SK-N-SH treated with all-trans-retinoic acid at 6 μM for 48 hours (cell line): Measurements from ENCODE around the gene CALU.

ENCODE experiments used
- ATAC-seq: fragments of 200-7000 bp; cut with Tn5 transposase; 3 replicates; pipeline ENCODE4 v1.9.1; 2020; ENCODE audit warnings: mild to moderate bottlenecking, moderate library complexity
- ARNTL ChIP-seq: fragments of 450-650 bp; formaldehyde crosslinking; IDR thresholded peaks from 2 replicates; pipeline ENCODE4 v1.5.0; 2020; ENCODE audit warnings: low read depth, mild to moderate bottlenecking, moderate library complexity, borderline replicate concordance
- BACH2 ChIP-seq: fragments of 250-450 bp; sonication (Bioruptor Pico); IDR thresholded peaks from 2 replicates; pipeline ENCODE4 v1.9.0; 2021; ENCODE audit warnings: mild to moderate bottlenecking, borderline replicate concordance
- CSRNP3 ChIP-seq: fragments of 250-450 bp; sonication (Bioruptor Pico); IDR thresholded peaks from 2 replicates; pipeline ENCODE4 v1.5.1; 2021; ENCODE audit warnings: mild to moderate bottlenecking, moderate library complexity
- ESRRG ChIP-seq: fragments of 250-450 bp; sonication (Bioruptor Pico); IDR thresholded peaks from 2 replicates; pipeline ENCODE4 v1.6.1; 2021; ENCODE audit warnings: mild to moderate bottlenecking
- GLIS3 ChIP-seq: fragments of 250-450 bp; sonication (Bioruptor Pico); IDR thresholded peaks from 2 replicates; pipeline ENCODE4 v1.5.0; 2020; ENCODE audit warnings: mild to moderate bottlenecking, moderate library complexity
- ISL1 ChIP-seq: fragments of 250-450 bp; sonication (Bioruptor Pico); IDR thresholded peaks from 2 replicates; pipeline ENCODE4 v2.1.2; 2022; ENCODE audit warnings: mild to moderate bottlenecking, moderate library complexity
- OSR1 ChIP-seq: fragments of 250-450 bp; sonication (Bioruptor Pico); IDR thresholded peaks from 2 replicates; pipeline ENCODE4 v1.8.0; 2022; ENCODE audit warnings: moderate library complexity, mild to moderate bottlenecking, inconsistent platforms
- PPARA ChIP-seq: fragments of 250-450 bp; sonication (Bioruptor Pico); IDR thresholded peaks from 2 replicates; pipeline ENCODE4 v1.5.0; 2020; ENCODE audit warnings: mild to moderate bottlenecking, borderline replicate concordance
- RARB ChIP-seq: fragments of 250-450 bp; sonication (Bioruptor Pico); IDR thresholded peaks from 2 replicates; pipeline ENCODE4 v1.8.0; 2021; ENCODE audit warnings: mild to moderate bottlenecking, moderate library complexity
- SNAI2 ChIP-seq: fragments of 250-450 bp; sonication (Bioruptor Pico); IDR thresholded peaks from 2 replicates; pipeline ENCODE4 v1.5.0; 2020; ENCODE audit warnings: mild to moderate bottlenecking, moderate library complexity
- TCF4 ChIP-seq: fragments of 250-450 bp; sonication (Bioruptor Pico); IDR thresholded peaks from 2 replicates; pipeline ENCODE4 v1.8.0; 2021; ENCODE audit warnings: mild to moderate bottlenecking, moderate library complexity, borderline replicate concordance
- TOX ChIP-seq: fragments of 250-450 bp; sonication (Bioruptor Pico); IDR thresholded peaks from 2 replicates; pipeline ENCODE4 v1.8.0; 2021; ENCODE audit warnings: mild to moderate bottlenecking, moderate library complexity, borderline replicate concordance
- TSHZ2 ChIP-seq: fragments of 250-450 bp; sonication (Bioruptor Pico); IDR thresholded peaks from 2 replicates; pipeline ENCODE4 v1.5.0; 2020; ENCODE audit warnings: mild to moderate bottlenecking, moderate library complexity
- ZC3H10 ChIP-seq: fragments of 250-450 bp; sonication (Bioruptor Pico); IDR thresholded peaks from 2 replicates; pipeline ENCODE4 v1.5.1; 2021; ENCODE audit warnings: mild to moderate bottlenecking, moderate library complexity
- ZFP3 ChIP-seq: fragments of 250-450 bp; sonication (Bioruptor Pico); IDR thresholded peaks from 2 replicates; pipeline ENCODE4 v1.5.0; 2020; ENCODE audit warnings: mild to moderate bottlenecking, moderate library complexity
- ZFP30 ChIP-seq: fragments of 450-650 bp; formaldehyde crosslinking; IDR thresholded peaks from 2 replicates; pipeline ENCODE4 v1.5.0; 2022; ENCODE audit warnings: mild to moderate bottlenecking, moderate library complexity
- ZNF565 ChIP-seq: fragments of 450-650 bp; formaldehyde crosslinking; conservative IDR thresholded peaks from 2 replicates; pipeline ENCODE4 v1.5.0; 2020; ENCODE audit warnings: low read depth, mild to moderate bottlenecking, moderate library complexity
- ZNF70 ChIP-seq: fragments of 450-650 bp; formaldehyde crosslinking; IDR thresholded peaks from 2 replicates; pipeline ENCODE4 v1.5.0; 2020; ENCODE audit warnings: mild to moderate bottlenecking, moderate library complexity
- ZNF8 ChIP-seq: fragments of 450-650 bp; formaldehyde crosslinking; IDR thresholded peaks from 2 replicates; pipeline ENCODE4 v1.5.0; 2020; ENCODE audit warnings: mild to moderate bottlenecking, moderate library complexity
- TF ChIP-seq, protein P1 (sequence below): fragments of 250-450 bp; sonication (Bioruptor Pico); IDR thresholded peaks from 2 replicates; pipeline ENCODE4 v1.5.1; 2020; ENCODE audit warnings: low read depth, mild to moderate bottlenecking, moderate library complexity
- TF ChIP-seq, protein P2 (sequence below): fragments of 250-450 bp; sonication (Bioruptor Pico); IDR thresholded peaks from 2 replicates; pipeline ENCODE4 v1.8.0; 2021; ENCODE audit warnings: low read depth, mild to moderate bottlenecking, moderate library complexity, borderline replicate concordance
- TF ChIP-seq, protein P3 (sequence below): fragments of 250-450 bp; sonication (Bioruptor Pico); IDR thresholded peaks from 2 replicates; pipeline ENCODE4 v1.8.0; 2020; ENCODE audit warnings: mild to moderate bottlenecking, moderate library complexity, borderline replicate concordance

The CALU gene

DNA sequence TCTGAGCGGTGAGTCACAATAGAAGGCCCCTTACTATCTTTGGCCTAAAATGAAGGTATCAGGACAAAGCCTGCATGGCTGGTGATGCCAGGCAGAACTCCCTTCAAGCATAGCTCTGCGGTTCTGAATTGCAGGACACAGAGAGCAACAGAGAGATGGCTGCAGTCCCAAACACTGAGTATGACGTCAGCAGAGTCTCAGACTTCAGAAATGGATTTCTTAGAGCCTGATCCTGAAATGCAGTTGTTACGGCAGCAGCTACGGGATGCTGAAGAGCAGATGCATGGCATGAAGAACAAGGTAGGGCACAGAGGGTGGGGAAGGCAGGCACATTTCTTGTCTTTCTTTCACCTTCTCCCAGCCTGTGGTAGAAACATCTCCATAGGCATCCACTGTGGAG lies 66.1 kb downstream of the CALU start:
- no peak for ATAC-seq
- TF ChIP-seq ZNF565 (CRISPR knock-in tag) (no peak), ISL1 (CRISPR knock-in tag) (no peak), TCF4 (CRISPR knock-in tag) (no peak), OSR1 (CRISPR knock-in tag) (no peak), ZNF70 (CRISPR knock-in tag) (no peak), RARB (CRISPR knock-in tag) (no peak), GLIS3 (no peak), PPARA (no peak), TOX (CRISPR knock-in tag) (no peak), ARNTL (no peak), ZFP3 (CRISPR knock-in tag) (no peak), ZNF8 (CRISPR knock-in tag) (no peak), ZC3H10 (no peak), ZFP30 (no peak), SNAI2 (no peak)
- TF ChIP-seq, protein P1, sequence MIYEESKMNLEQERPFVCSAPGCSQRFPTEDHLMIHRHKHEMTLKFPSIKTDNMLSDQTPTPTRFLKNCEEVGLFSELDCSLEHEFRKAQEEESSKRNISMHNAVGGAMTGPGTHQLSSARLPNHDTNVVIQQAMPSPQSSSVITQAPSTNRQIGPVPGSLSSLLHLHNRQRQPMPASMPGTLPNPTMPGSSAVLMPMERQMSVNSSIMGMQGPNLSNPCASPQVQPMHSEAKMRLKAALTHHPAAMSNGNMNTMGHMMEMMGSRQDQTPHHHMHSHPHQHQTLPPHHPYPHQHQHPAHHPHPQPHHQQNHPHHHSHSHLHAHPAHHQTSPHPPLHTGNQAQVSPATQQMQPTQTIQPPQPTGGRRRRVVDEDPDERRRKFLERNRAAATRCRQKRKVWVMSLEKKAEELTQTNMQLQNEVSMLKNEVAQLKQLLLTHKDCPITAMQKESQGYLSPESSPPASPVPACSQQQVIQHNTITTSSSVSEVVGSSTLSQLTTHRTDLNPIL (CRISPR knock-in tag) = no peak
- TF ChIP-seq, protein P2, sequence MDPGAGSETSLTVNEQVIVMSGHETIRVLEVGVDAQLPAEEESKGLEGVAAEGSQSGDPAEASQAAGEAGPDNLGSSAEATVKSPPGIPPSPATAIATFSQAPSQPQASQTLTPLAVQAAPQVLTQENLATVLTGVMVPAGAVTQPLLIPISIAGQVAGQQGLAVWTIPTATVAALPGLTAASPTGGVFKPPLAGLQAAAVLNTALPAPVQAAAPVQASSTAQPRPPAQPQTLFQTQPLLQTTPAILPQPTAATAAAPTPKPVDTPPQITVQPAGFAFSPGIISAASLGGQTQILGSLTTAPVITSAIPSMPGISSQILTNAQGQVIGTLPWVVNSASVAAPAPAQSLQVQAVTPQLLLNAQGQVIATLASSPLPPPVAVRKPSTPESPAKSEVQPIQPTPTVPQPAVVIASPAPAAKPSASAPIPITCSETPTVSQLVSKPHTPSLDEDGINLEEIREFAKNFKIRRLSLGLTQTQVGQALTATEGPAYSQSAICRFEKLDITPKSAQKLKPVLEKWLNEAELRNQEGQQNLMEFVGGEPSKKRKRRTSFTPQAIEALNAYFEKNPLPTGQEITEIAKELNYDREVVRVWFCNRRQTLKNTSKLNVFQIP (CRISPR knock-in tag) = no peak
- TF ChIP-seq, all 23 proteins: peak for 0

DNA sequence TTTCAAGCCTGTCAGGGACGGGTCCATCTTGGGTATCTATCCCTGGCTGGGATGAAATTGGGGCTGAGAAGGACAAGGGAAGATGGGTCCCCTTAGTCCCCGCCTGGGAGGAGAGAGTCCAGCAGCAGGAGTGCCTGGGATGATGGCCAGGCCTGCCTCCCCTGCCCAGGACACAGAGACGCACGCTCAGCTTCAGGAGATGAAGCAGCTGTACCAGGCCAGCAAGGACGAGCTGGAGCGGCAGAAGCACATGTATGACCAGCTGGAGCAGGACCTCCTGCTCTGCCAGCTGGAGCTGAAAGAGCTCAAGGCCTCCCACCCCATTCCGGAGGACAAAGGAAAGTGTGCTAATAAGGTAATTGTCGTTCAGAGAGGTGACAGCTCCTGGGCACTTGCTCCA lies 68.0 kb downstream of the CALU start:
- ATAC-seq = no peak
- TF ChIP-seq OSR1 (CRISPR knock-in tag) (no peak), ZNF70 (CRISPR knock-in tag) (no peak), BACH2 (CRISPR knock-in tag) (no peak), ZFP30 (no peak), ZC3H10 (no peak), TSHZ2 (CRISPR knock-in tag) (no peak)
- TF ChIP-seq, protein P3, sequence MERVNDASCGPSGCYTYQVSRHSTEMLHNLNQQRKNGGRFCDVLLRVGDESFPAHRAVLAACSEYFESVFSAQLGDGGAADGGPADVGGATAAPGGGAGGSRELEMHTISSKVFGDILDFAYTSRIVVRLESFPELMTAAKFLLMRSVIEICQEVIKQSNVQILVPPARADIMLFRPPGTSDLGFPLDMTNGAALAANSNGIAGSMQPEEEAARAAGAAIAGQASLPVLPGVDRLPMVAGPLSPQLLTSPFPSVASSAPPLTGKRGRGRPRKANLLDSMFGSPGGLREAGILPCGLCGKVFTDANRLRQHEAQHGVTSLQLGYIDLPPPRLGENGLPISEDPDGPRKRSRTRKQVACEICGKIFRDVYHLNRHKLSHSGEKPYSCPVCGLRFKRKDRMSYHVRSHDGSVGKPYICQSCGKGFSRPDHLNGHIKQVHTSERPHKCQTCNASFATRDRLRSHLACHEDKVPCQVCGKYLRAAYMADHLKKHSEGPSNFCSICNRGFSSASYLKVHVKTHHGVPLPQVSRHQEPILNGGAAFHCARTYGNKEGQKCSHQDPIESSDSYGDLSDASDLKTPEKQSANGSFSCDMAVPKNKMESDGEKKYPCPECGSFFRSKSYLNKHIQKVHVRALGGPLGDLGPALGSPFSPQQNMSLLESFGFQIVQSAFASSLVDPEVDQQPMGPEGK (CRISPR knock-in tag) = no peak

DNA sequence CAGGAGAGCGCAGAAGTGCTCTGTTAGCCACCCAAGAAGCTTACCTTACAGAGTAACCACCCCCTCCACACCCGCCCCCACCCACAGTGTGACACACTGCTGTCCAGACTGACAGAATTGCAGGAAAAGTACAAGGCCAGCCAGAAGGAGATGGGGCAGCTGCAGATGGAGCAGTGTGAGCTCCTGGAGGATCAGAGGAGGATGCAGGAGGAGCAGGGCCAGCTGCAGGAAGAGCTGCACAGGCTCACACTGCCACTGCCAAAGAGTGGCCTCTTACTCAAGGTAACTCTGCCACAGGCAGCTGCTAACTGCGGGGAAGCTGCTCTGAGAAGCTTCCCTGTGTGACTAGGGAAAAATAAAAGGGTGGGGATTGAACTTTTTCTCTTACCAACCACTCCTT lies 70.2 kb downstream of the CALU start:
- ATAC-seq = peak; percentile 17; the same call in 1 of the 3 replicates
- TF ChIP-seq PPARA = no peak
- TF ChIP-seq OSR1 (CRISPR knock-in tag) = no peak
- TF ChIP-seq ARNTL = no peak
- TF ChIP-seq, protein P1 (CRISPR knock-in tag) = no peak
- TF ChIP-seq ESRRG (CRISPR knock-in tag) = no peak
- TF ChIP-seq, protein P2 (CRISPR knock-in tag) = no peak
- no peak for TF ChIP-seq TSHZ2 (CRISPR knock-in tag)
- no peak for TF ChIP-seq SNAI2
- TF ChIP-seq ZNF8 (CRISPR knock-in tag) = no peak
- TF ChIP-seq CSRNP3 (CRISPR knock-in tag) = no peak
- TF ChIP-seq ISL1 (CRISPR knock-in tag) = no peak
- TF ChIP-seq ZNF565 (CRISPR knock-in tag) = no peak
- TF ChIP-seq ZFP30 = no peak
- TF ChIP-seq ZC3H10 = no peak
- no peak for TF ChIP-seq RARB (CRISPR knock-in tag)
- no peak for TF ChIP-seq TCF4 (CRISPR knock-in tag)
- no peak for TF ChIP-seq GLIS3
